HUES6 (cell line): ENCODE results near the gene OR2M4.

ENCODE experiments used
- H3K27ac ChIP-seq: 2 replicates; pipeline ENCODE4 v1.7.0; 2013; ENCODE audit warnings: low read depth, mild to moderate bottlenecking, low read length, inconsistent platforms
- H3K27me3 ChIP-seq: 2 replicates; pipeline ENCODE4 v1.6.1; 2013; ENCODE audit warnings: low read length; ENCODE audit not compliant: control insufficient read depth, insufficient read depth
- H3K36me3 ChIP-seq: 2 replicates; pipeline ENCODE4 v1.6.1; 2013; ENCODE audit warnings: low read length; ENCODE audit not compliant: control insufficient read depth, insufficient read depth
- H3K4me1 ChIP-seq: 2 replicates; pipeline ENCODE4 v1.6.1; 2013; ENCODE audit warnings: low read length; ENCODE audit not compliant: control insufficient read depth, insufficient read depth
- H3K4me3 ChIP-seq: 2 replicates; pipeline ENCODE4 v1.5.1; 2013; ENCODE audit warnings: low read depth, low read length
- H3K9ac ChIP-seq: one replicate; pipeline ENCODE4 v1.6.1; 2013; ENCODE audit warnings: mild to moderate bottlenecking, low read length
- H3K9me3 ChIP-seq: 2 replicates; pipeline ENCODE4 v1.6.1; 2013; ENCODE audit warnings: low read depth, low read length; ENCODE audit not compliant: control insufficient read depth, insufficient read depth

OR2M4 gene, protein sequence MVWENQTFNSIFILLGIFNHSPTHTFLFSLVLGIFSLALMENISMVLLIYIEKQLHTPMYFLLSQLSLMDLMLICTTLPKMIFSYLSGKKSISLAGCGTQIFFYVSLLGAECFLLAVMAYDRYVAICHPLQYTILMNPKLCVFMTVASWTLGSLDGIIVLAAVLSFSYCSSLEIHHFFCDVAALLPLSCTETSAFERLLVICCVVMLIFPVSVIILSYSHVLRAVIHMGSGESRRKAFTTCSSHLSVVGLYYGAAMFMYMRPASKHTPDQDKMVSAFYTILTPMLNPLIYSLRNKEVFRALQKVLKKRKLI

DNA sequence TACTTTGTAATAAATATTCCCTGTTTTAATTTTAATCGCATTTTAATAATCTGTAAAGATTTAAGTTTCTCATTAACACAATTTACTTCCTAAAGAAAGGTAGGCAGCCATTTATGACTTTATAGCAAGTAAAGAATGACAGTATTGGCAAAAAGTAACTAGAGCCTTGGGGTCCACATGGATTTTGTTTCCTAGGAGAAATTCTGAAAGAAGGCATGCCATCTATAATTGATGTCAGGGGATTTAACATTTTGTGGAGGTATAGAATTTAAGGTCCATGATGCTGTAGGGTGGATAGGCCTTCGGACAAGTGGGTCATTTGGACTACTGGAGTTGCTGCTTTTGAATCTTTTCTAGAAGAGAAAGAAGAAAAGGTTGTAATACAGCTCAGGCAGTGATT is at the start of gene OR2M4:
TSS of gene OR2M4 (plus strand) at position 301 of the 400 bp plus-strand sequence. CDS start 7,512 bp downstream, outside the sequence.
- Histone ChIP-seq H3K27ac (no peak within 1 kb of the TSS), H3K27me3 (no peaks in the 10 kb centered on the region), H3K36me3 (no peaks in the 10 kb centered on the region), H3K4me1 (no peaks in the 10 kb centered on the region), H3K9me3 (peaks cover 37% of the 10 kb centered on the region; the same call in 1 of the 2 replicates), H3K4me3 (no peak within 1 kb of the TSS), H3K9ac (no peak within 1 kb of the TSS)

GRCh38 chr1:248183996-248184395 is 47.2 kb upstream of the OR2M4 start:
- no peaks in the 10 kb centered on the region; the same call in 1 of the 2 replicates for H3K4me1 ChIP-seq
- H3K36me3 ChIP-seq: no peaks in the 10 kb centered on the region
- peaks cover 2% of the 10 kb centered on the region; the same call in 1 of the 2 replicates for H3K27me3 ChIP-seq
- H3K4me3 ChIP-seq: no peak overlapping the region
- H3K9ac ChIP-seq: no peak overlapping the region
- H3K9me3 ChIP-seq: peaks cover 26% of the 10 kb centered on the region; the same call in 1 of the 2 replicates
- no peak overlapping the region for H3K27ac ChIP-seq

GRCh38 chr1:248187363-248187762 is 43.9 kb upstream of the OR2M4 start:
- Histone ChIP-seq H3K9ac (no peak overlapping the region), H3K36me3 (no peaks in the 10 kb centered on the region), H3K27me3 (no peaks in the 10 kb centered on the region), H3K4me1 (no peaks in the 10 kb centered on the region; the same call in 1 of the 2 replicates), H3K27ac (no peak overlapping the region), H3K4me3 (no peak overlapping the region), H3K9me3 (peaks cover 33% of the 10 kb centered on the region; the same call in 1 of the 2 replicates)

DNA sequence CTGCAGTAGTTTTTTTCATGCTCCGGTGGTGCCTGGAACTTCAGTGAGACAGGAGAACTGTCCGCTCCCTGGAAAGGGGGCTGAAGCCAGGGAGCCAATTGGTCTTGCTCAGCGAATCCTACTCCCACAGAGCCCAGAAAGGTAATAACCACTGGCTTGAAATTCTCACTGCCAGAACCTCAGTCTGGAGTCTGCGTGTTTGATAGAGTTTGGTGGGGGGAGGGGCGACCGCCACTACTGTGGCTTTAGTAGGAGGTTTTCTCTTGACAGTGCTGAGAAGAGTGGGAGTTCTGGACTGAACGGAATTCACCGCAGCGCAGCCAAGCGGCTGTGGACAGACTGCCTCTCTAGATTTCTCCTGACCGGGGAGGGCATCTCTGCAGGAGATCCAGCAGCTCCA is 42.2 kb upstream of the OR2M4 start:
- H3K27me3 ChIP-seq: no peaks in the 10 kb centered on the region
- no peaks in the 10 kb centered on the region for H3K36me3 ChIP-seq
- no peak overlapping the region for H3K4me3 ChIP-seq
- no peaks in the 10 kb centered on the region; the same call in 1 of the 2 replicates for H3K4me1 ChIP-seq
- peaks cover 41% of the 10 kb centered on the region; the same call in 1 of the 2 replicates for H3K9me3 ChIP-seq
- H3K9ac ChIP-seq: no peak overlapping the region
- H3K27ac ChIP-seq: no peak overlapping the region

- H3K4me3 ChIP-seq: no peak overlapping the region
- no peaks in the 10 kb centered on the region; the same call in 1 of the 2 replicates for H3K4me1 ChIP-seq
- H3K9ac ChIP-seq: no peak overlapping the region
- no peaks in the 10 kb centered on the region for H3K36me3 ChIP-seq
- H3K9me3 ChIP-seq: peaks cover 33% of the 10 kb centered on the region; the same call in 1 of the 2 replicates
- no peak overlapping the region for H3K27ac ChIP-seq
- H3K27me3 ChIP-seq: no peaks in the 10 kb centered on the region
Observed at GRCh38 chr1:248194117-248194516, 37.1 kb upstream of the OR2M4 start.

GRCh38 chr1:248196965-248197364 is 34.3 kb upstream of the OR2M4 start, which contains the start of gene OR2M3:
Gene OR2M3 (plus strand): TSS chr1:248197265. CDS start chr1:248203068, 5,803 bp downstream.
- no peaks in the 10 kb centered on the region for H3K36me3 ChIP-seq
- H3K27ac ChIP-seq: no peak within 1 kb of the TSS
- peaks cover 24% of the 10 kb centered on the region; the same call in 1 of the 2 replicates for H3K9me3 ChIP-seq
- H3K27me3 ChIP-seq: no peaks in the 10 kb centered on the region
- no peak within 1 kb of the TSS for H3K4me3 ChIP-seq
- no peak within 1 kb of the TSS for H3K9ac ChIP-seq
- H3K4me1 ChIP-seq: no peaks in the 10 kb centered on the region

- Histone ChIP-seq H3K4me3 (no peak overlapping the region), H3K27me3 (no peaks in the 10 kb centered on the region; the same call in 1 of the 2 replicates), H3K36me3 (no peaks in the 10 kb centered on the region), H3K9me3 (peaks cover 26% of the 10 kb centered on the region; the same call in 1 of the 2 replicates), H3K27ac (no peak overlapping the region), H3K9ac (no peak overlapping the region), H3K4me1 (no peaks in the 10 kb centered on the region)
Observed at GRCh38 chr1:248215880-248216279, 15.3 kb upstream of the OR2M4 start.

GRCh38 chr1:248225537-248225936 is 5.7 kb upstream of the OR2M4 start:
- Histone ChIP-seq H3K4me3 (no peak overlapping the region), H3K4me1 (no peaks in the 10 kb centered on the region), H3K27me3 (no peaks in the 10 kb centered on the region), H3K9me3 (peaks cover 29% of the 10 kb centered on the region; the same call in 1 of the 2 replicates), H3K36me3 (no peaks in the 10 kb centered on the region), H3K9ac (no peak overlapping the region), H3K27ac (no peak overlapping the region)

- peaks cover 34% of the 10 kb centered on the region; the same call in 1 of the 2 replicates for H3K9me3 ChIP-seq
Observed at GRCh38 chr1:248229360-248229908, 1.8 kb upstream of the OR2M4 start.

GRCh38 chr1:248239478-248239877 is 8.3 kb downstream of the OR2M4 start:
- H3K27me3 ChIP-seq: no peaks in the 10 kb centered on the region; the same call in 1 of the 2 replicates
- H3K9me3 ChIP-seq: peaks cover 45% of the 10 kb centered on the region; the same call in 1 of the 2 replicates
- no peak overlapping the region for H3K27ac ChIP-seq
- H3K4me3 ChIP-seq: no peak overlapping the region
- H3K36me3 ChIP-seq: no peaks in the 10 kb centered on the region
- no peaks in the 10 kb centered on the region for H3K4me1 ChIP-seq
- H3K9ac ChIP-seq: no peak overlapping the region

More at GRCh38 chr1:248229360-248229908, 1.8 kb upstream of the OR2M4 start:
- Histone ChIP-seq H3K36me3 (no peaks in the 10 kb centered on the region), H3K9ac (no peak overlapping the region), H3K4me1 (no peaks in the 10 kb centered on the region), H3K27me3 (no peaks in the 10 kb centered on the region), H3K27ac (no peak overlapping the region), H3K4me3 (no peak overlapping the region)

DNA sequence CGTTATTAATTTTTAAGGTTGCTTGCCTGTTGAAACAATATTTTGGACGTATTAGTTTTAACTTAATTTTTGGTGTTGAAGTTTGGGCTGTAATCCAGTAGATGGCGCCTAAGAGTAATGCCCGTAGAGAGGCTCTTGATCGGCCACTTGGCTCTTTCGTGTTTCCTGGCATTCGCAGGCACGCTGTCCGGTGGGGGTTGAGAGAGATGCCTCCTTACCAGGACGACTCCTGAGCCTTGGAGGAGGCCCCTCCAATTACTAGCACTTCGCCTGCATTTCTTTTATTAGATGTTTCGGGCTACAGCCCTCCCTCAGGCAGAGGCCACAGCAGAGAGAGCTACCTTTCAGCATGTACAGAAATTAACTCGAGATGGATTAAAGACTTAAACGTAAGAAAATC is 12.0 kb downstream of the OR2M4 start:
- Histone ChIP-seq H3K36me3 (no peaks in the 10 kb centered on the region), H3K4me3 (no peak overlapping the region), H3K9me3 (peaks cover 29% of the 10 kb centered on the region; the same call in 1 of the 2 replicates), H3K9ac (no peak overlapping the region), H3K4me1 (no peaks in the 10 kb centered on the region), H3K27me3 (no peaks in the 10 kb centered on the region; the same call in 1 of the 2 replicates), H3K27ac (no peak overlapping the region)
